Measurements from ENCODE around the gene IGF1R. TPM values are rescaled to one million over a fixed set of nuclear protein-coding genes. Genes with fewer than 3 reads are reported as not detected.

IGF1R gene
- total RNA-seq, 1 experiment from 2014 or later = 71.3 TPM

DNA sequence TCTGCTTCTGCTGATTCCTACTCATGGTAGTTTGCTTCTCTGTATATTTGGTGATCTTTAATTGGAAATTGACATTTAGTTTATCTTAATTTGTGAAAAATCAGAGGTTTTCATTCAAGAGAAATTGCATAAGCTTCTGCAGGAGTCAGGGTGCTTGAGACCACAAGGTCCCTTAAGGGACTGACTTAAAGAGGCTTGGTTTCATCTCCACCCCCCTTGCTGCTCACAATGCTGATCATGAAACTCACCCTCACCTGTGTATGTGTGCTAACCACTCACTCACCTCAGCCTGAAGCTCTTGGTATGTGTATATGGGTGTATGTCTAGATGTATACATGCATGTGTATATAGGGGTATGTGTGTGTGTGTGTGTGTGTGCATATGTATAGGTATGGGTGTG, 347.8 kb downstream of the IGF1R start:
- TF ChIP-seq, protein P1, sequence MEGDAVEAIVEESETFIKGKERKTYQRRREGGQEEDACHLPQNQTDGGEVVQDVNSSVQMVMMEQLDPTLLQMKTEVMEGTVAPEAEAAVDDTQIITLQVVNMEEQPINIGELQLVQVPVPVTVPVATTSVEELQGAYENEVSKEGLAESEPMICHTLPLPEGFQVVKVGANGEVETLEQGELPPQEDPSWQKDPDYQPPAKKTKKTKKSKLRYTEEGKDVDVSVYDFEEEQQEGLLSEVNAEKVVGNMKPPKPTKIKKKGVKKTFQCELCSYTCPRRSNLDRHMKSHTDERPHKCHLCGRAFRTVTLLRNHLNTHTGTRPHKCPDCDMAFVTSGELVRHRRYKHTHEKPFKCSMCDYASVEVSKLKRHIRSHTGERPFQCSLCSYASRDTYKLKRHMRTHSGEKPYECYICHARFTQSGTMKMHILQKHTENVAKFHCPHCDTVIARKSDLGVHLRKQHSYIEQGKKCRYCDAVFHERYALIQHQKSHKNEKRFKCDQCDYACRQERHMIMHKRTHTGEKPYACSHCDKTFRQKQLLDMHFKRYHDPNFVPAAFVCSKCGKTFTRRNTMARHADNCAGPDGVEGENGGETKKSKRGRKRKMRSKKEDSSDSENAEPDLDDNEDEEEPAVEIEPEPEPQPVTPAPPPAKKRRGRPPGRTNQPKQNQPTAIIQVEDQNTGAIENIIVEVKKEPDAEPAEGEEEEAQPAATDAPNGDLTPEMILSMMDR (conservative IDR thresholded peaks at IDR 0.05) = no peak
- TF ChIP-seq EZH2 (IDR thresholded peaks at IDR 0.05; ENCODE audit: low read depth) = no peak
- H3K4me1 ChIP-seq (replicated peaks; ENCODE audit: insufficient read depth) = no peaks in the 10 kb centered on the region
- H4K20me1 ChIP-seq (ENCODE audit: insufficient read depth) = no peaks in the 10 kb centered on the region
- intact Hi-C loops (cut with micrococcal nuclease; ENCODE audit: unreplicated experiment) = no loop called here
- POLR2A ChIA-PET (ENCODE audit: unreplicated experiment) = no interaction called here
- H3K79me2 ChIP-seq (ENCODE audit: low read depth) = no peaks in the 10 kb centered on the region
- no peaks in the 10 kb centered on the region for H3K9me3 ChIP-seq (ENCODE audit: insufficient read depth, low read depth)
- no peak overlapping the region for H3K27ac ChIP-seq
- no peaks in the 10 kb centered on the region for H3K27me3 ChIP-seq (ENCODE audit: insufficient read depth, low read depth)
- H3K9me2 ChIP-seq (ENCODE audit: insufficient read depth) = no peaks in the 10 kb centered on the region
- H3K4me3 ChIP-seq = no peak overlapping the region
- no TSS peak for BruUV-seq (replicated peaks)
- DNase-seq = no peak
- H3K36me3 ChIP-seq (ENCODE audit: low read depth) = no peaks in the 10 kb centered on the region
- no peak overlapping the region for H2AFZ ChIP-seq
- no peaks in the 10 kb centered on the region for H3F3A ChIP-seq (ENCODE audit: insufficient read depth, low read depth)
- CTCF ChIA-PET = interaction anchor here (0.6 kb wide), 1 partner anchor 414 kb away, joined by 3 read pairs; no protein-coding TSS in a partner anchor
- H3K4me2 ChIP-seq = no peak overlapping the region

DNA sequence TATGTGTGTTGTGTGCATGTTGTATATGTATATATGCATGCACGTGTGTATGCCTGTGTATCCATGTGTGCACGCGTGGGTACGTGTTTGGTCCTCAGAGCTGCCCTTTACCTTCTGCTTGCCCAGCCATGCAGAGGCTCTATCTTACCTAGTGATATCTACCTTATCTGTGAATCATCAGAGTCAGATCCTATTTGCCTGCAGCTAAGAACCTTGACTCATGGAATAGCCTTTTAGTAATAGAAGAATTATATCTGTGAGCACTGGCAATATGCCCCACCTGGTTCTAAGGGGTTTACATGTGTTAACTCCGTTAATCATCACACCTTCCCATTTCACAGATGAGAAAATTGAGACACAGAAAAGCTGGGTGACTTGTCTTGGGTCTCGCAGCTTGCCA, 348.3 kb downstream of the IGF1R start:
- Histone ChIP-seq H3K4me1 (replicated peaks; ENCODE audit: insufficient read depth) (no peaks in the 10 kb centered on the region), H3K4me2 (no peak overlapping the region), H3K4me3 (no peak overlapping the region), H3K9me2 (ENCODE audit: insufficient read depth) (no peaks in the 10 kb centered on the region), H3K27ac (no peak overlapping the region), H2AFZ (no peak overlapping the region), H3K79me2 (ENCODE audit: low read depth) (no peaks in the 10 kb centered on the region), H3F3A (ENCODE audit: insufficient read depth, low read depth) (no peaks in the 10 kb centered on the region), H3K9me3 (ENCODE audit: insufficient read depth, low read depth) (no peaks in the 10 kb centered on the region), H3K36me3 (ENCODE audit: low read depth) (no peaks in the 10 kb centered on the region), H3K27me3 (ENCODE audit: insufficient read depth, low read depth) (no peaks in the 10 kb centered on the region), H4K20me1 (ENCODE audit: insufficient read depth) (no peaks in the 10 kb centered on the region)
- DNase-seq = peak in 1 of 2 experiments; percentile 43
- ChIA-PET POLR2A (ENCODE audit: unreplicated experiment) (no interaction called here), CTCF (no interaction called here)
- TF ChIP-seq EZH2 (IDR thresholded peaks at IDR 0.05; ENCODE audit: low read depth) = no peak
- TF ChIP-seq, protein P1 (conservative IDR thresholded peaks at IDR 0.05) = no peak
- BruUV-seq (replicated peaks) = no TSS peak
- intact Hi-C loops (cut with micrococcal nuclease; ENCODE audit: unreplicated experiment) = no loop called here

DNA sequence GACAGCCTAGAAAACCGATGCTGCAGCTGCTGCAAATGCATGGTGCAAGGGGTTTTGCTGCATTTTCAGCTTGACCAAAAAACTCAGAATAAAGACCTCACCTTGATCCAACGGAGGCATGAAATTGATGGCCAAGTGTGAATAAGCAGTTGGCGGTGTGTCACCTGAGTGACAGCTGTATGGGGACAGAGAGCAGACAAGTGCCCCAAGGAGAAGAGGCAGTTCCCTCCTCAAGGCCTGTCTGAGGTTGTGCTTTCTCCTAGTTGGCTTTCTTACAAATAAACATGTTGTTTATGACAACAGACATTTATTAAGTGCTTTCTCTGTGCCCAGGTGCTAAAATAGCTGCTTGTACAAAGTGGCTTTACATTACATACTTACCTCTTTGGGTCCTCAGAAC, 349.0 kb downstream of the IGF1R start:
- no peak for TF ChIP-seq EZH2 (IDR thresholded peaks at IDR 0.05; ENCODE audit: low read depth)
- TF ChIP-seq, protein P1 (conservative IDR thresholded peaks at IDR 0.05) = no peak
- Histone ChIP-seq H2AFZ (no peak overlapping the region), H4K20me1 (ENCODE audit: insufficient read depth) (no peaks in the 10 kb centered on the region), H3K9me2 (ENCODE audit: insufficient read depth) (no peaks in the 10 kb centered on the region), H3K79me2 (ENCODE audit: low read depth) (no peaks in the 10 kb centered on the region), H3K4me1 (replicated peaks; ENCODE audit: insufficient read depth) (no peaks in the 10 kb centered on the region), H3K27me3 (ENCODE audit: insufficient read depth, low read depth) (no peaks in the 10 kb centered on the region), H3K27ac (no peak overlapping the region), H3F3A (ENCODE audit: insufficient read depth, low read depth) (no peaks in the 10 kb centered on the region), H3K4me2 (no peak overlapping the region), H3K36me3 (ENCODE audit: low read depth) (no peaks in the 10 kb centered on the region), H3K9me3 (ENCODE audit: insufficient read depth, low read depth) (no peaks in the 10 kb centered on the region), H3K4me3 (no peak overlapping the region)
- no peak for DNase-seq
- intact Hi-C loops (cut with micrococcal nuclease; ENCODE audit: unreplicated experiment) = no loop called here
- BruUV-seq (replicated peaks) = no TSS peak
- ChIA-PET CTCF (no interaction called here), POLR2A (ENCODE audit: unreplicated experiment) (no interaction called here)
